Sigmoid colon (tissue), 4 donors: ENCODE measurements around the gene FXYD7.

Experiments
- CTCF ChIP-seq, 4 experiments: fragments of 450-650 bp in 3 of 4; fragments of 200-600 bp in 1 of 4; IDR thresholded peaks; one replicate each; pipeline ENCODE4 v1.5.1; 2016 to 2019; ENCODE audit warnings: antibody characterized with exemption in 4 of 4, mild to moderate bottlenecking in 3 of 4, moderate library complexity in 2 of 4
- EP300 ChIP-seq, 4 donors: sonication (generic); formaldehyde crosslinking; IDR thresholded peaks; one replicate each; pipeline ENCODE4 v1.6.1; 2017; ENCODE audit warnings: antibody characterized with exemption in 4 of 4
- POLR2A ChIP-seq, 2 donors: fragments of 450-650 bp; IDR thresholded peaks; one replicate each; pipeline ENCODE4 v1.6.1; 2016; ENCODE audit warnings: antibody characterized with exemption in 2 of 2, mild to moderate bottlenecking in 2 of 2, moderate library complexity in 2 of 2
- POLR2AphosphoS5 ChIP-seq, 4 donors: sonication (generic); formaldehyde crosslinking; IDR thresholded peaks; one replicate each; pipeline ENCODE4 v1.6.1; 2017; ENCODE audit warnings: antibody characterized with exemption in 4 of 4

- TF ChIP-seq CTCF (IDR thresholded peaks at IDR 0.05) (no peak), POLR2AphosphoS5 (IDR thresholded peaks at IDR 0.05) (peak in 1 of 4 donors; percentile 24), POLR2A (IDR thresholded peaks at IDR 0.05) (no peak), EP300 (IDR thresholded peaks at IDR 0.05) (no peak)
Observed at GRCh38 chr19:35120492-35120891, 22.6 kb upstream of the FXYD7 start.
